ENCODE data around the gene EHD3.

The EHD3 gene

DNA sequence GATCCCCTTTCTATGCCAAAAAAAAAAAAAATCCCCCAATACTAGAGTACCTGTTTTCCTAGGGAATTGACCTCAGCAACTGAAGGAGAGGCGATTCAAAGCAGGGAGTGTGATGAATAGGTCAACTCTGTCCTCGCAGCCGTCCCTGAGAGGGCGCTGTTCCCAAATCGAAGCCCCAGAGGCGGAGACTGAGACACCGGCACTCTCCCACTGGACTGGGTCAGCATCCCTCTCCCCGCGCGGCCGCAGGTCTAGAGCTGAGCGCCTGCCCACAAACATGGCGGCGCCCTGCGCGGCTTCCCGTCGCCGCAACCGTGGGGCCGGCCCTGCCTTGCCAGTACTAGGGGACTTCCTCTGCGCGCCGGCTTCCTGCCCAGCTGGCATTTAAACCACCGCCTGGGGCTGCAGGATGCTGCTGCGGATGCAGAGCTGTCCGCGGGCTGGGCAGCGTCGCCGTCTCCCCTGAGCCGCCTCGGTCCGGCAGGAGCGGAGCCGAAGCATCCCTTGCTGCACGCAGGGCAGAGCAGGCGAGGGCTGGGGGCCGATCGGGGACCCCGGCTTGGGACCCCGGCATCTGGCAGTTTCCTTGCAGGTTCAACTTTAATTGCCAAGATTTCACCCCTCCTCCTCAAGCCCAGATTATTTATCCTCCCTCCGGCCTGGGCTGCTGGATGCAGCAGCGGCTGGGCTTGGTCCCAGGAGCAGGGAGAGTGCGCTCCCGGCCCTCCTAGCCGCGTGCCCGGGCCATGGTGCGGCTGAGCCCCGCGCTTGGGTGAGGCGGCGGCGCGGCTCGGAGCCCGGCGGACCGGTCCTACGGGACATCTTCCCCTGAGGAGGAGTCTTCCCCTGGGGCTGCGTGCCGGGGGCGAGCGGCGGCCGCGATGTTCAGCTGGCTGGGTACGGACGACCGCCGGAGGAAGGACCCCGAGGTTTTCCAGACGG is at the start of gene EHD3:
Gene EHD3 (plus strand): TSS at position 412 of the 942 bp plus-strand sequence. CDS start 470 bp downstream, at position 882.
- DNase-seq (ENCODE audit: low read depth) = peak; percentile 62

DNA sequence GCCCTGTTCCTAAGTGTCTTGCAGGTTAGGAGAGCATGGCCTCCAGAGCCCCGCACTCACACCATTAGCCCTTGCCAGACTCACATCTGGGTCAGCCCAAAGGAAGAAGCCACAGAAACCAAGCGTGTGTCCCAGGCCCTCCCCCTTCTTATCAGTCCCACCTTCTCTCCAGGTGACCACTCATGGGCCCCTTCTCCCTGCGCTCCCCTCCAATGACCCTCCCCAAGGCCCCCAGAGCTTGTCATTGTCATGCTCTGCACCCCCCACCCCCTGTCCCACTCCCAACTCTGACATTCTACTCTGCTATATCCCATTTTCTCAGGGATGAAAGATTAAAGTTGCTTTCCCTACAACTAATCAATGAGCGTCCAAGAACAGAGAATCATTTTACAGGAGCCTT is 46.8 kb upstream of the EHD3 start:
- no peak overlapping the region for H3K4me3 ChIP-seq (ENCODE audit: control insufficient read depth, low read depth, low read length)
- TF ChIP-seq, protein P1, sequence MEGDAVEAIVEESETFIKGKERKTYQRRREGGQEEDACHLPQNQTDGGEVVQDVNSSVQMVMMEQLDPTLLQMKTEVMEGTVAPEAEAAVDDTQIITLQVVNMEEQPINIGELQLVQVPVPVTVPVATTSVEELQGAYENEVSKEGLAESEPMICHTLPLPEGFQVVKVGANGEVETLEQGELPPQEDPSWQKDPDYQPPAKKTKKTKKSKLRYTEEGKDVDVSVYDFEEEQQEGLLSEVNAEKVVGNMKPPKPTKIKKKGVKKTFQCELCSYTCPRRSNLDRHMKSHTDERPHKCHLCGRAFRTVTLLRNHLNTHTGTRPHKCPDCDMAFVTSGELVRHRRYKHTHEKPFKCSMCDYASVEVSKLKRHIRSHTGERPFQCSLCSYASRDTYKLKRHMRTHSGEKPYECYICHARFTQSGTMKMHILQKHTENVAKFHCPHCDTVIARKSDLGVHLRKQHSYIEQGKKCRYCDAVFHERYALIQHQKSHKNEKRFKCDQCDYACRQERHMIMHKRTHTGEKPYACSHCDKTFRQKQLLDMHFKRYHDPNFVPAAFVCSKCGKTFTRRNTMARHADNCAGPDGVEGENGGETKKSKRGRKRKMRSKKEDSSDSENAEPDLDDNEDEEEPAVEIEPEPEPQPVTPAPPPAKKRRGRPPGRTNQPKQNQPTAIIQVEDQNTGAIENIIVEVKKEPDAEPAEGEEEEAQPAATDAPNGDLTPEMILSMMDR (IDR thresholded peaks at IDR 0.05; ENCODE audit: control insufficient read depth, insufficient read depth, low read depth, low read length, missing control alignments) = no peak
- no peak for DNase-seq (ENCODE audit: low read depth)

More for the DNA sequence above, at the start of gene EHD3:
- H3K4me3 ChIP-seq (ENCODE audit: control insufficient read depth, low read depth, low read length) = peak within 1 kb of the TSS; percentile 65
- TF ChIP-seq, protein P1 (IDR thresholded peaks at IDR 0.05; ENCODE audit: control insufficient read depth, insufficient read depth, low read depth, low read length, missing control alignments) = peak; percentile 79

DNA sequence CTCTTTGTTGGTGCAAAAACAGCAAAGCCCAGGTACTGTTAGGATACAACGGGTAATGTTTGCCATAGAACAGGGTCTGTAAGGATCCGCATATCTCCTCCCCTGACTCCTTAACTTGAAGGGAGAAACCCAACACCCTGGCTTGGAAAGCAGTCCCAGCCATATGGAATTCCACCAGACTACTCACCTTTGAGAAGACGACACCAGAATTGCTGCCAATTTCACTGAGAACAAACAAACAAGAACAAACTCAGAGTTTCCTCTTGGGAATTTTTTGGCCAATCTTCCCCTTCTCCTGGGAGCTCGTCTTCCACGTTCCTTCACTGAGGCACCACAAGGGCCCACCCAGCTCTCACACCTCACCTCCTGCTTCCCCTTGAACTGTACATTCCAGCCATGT is 45.8 kb upstream of the EHD3 start:
- TF ChIP-seq, protein P1 (IDR thresholded peaks at IDR 0.05; ENCODE audit: control insufficient read depth, insufficient read depth, low read depth, low read length, missing control alignments) = no peak
- DNase-seq (ENCODE audit: low read depth) = no peak
- no peak overlapping the region for H3K4me3 ChIP-seq (ENCODE audit: control insufficient read depth, low read depth, low read length)

DNA sequence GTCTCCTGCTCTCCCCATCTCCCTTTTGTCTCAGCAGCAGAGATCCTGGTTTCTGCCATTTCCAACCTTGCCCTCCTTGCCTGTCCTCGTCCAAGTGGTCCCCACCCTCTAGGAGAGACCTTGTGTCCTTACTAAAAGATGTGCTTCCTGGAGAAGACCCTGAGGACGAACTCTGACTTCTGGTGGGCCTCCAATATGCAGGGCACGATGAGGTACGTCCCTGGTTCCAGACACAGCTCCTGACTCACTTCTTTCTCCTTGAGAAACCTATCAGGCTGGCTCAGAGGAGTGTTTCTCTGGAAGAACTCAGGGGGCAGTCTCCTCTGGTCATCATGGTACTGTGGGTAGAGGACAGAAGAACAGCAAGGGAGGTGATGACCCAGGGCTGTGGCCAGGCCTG is 44.8 kb upstream of the EHD3 start:
- H3K4me3 ChIP-seq (ENCODE audit: control insufficient read depth, low read depth, low read length) = no peak overlapping the region
- DNase-seq (ENCODE audit: low read depth) = no peak
- TF ChIP-seq, protein P1 (IDR thresholded peaks at IDR 0.05; ENCODE audit: control insufficient read depth, insufficient read depth, low read depth, low read length, missing control alignments) = no peak

DNA sequence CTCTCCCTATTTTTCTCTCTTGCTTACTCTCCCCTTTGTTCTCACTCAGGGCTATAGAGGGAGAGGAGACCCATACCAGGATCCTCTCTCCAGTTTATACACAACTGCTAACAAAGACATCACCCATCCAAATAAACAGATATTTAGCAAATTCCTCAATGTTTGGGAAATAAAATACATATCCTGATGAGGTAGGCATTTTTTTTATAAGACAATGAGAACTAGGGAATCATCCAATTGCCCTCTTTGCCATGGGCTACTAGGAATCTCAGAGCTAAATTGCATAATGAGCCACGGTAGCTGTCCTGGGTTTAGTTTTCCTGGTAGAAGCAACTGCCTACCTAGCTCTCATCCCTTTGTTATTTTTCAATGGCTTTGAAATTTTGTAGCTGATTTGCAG is 43.8 kb upstream of the EHD3 start:
- H3K4me3 ChIP-seq (ENCODE audit: control insufficient read depth, low read depth, low read length) = no peak overlapping the region
- DNase-seq (ENCODE audit: low read depth) = no peak
- TF ChIP-seq, protein P1 (IDR thresholded peaks at IDR 0.05; ENCODE audit: control insufficient read depth, insufficient read depth, low read depth, low read length, missing control alignments) = no peak

DNA sequence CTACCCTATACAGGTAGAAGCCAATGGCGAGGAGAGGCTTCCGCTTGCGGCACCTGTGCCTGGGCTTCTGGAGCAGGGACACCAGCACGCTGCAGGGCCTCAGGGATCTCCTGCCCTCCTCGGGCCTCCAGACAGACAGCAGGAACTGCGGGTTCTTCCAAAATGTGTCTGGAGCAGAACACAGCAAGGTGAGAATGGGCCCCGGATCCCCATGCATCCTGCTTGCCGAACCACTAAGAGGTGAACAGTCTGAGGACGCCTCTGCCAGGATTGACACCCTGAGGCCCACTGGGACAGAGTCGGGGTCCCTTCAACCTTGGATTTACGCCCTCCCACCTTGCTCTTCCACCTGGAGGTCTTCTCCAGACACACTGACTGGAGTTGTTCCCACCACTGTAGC is 42.0 kb upstream of the EHD3 start:
- TF ChIP-seq, protein P1 (IDR thresholded peaks at IDR 0.05; ENCODE audit: control insufficient read depth, insufficient read depth, low read depth, low read length, missing control alignments) = no peak
- no peak overlapping the region for H3K4me3 ChIP-seq (ENCODE audit: control insufficient read depth, low read depth, low read length)
- no peak for DNase-seq (ENCODE audit: low read depth)

All from AG09309 (cell line).